HEK293T (cell line): Measurements from ENCODE around the gene HTR3D.

Experiments used
- ARNT ChIP-seq: fragments of 450-650 bp; IDR thresholded peaks from 2 replicates; pipeline ENCODE4 v1.6.1; 2017; ENCODE audit warnings: mild to moderate bottlenecking
- BHLHE40 ChIP-seq: fragments of 450-650 bp; IDR thresholded peaks from 2 replicates; pipeline ENCODE4 v1.6.1; 2016; ENCODE audit warnings: mild to moderate bottlenecking, moderate library complexity, borderline replicate concordance
- CTBP1 ChIP-seq: fragments of 450-650 bp; IDR thresholded peaks from 2 replicates; pipeline ENCODE4 v1.6.1; 2016; ENCODE audit warnings: borderline replicate concordance
- ELF4 ChIP-seq: fragments of 450-650 bp; IDR thresholded peaks from 2 replicates; pipeline ENCODE4 v1.6.1; 2017; ENCODE audit warnings: antibody characterized with exemption
- FOXA1 ChIP-seq: fragments of 450-650 bp; IDR thresholded peaks from 2 replicates; pipeline ENCODE4 v1.6.1; 2016; ENCODE audit warnings: mild to moderate bottlenecking
- FOXK2 ChIP-seq: fragments of 450-650 bp; IDR thresholded peaks from 2 replicates; pipeline ENCODE4 v1.6.1; 2016; ENCODE audit warnings: mild to moderate bottlenecking
- HDGF ChIP-seq: fragments of 450-650 bp; IDR thresholded peaks from 2 replicates; pipeline ENCODE4 v1.6.1; 2017; ENCODE audit warnings: antibody characterized with exemption, borderline replicate concordance
- LEF1 ChIP-seq: fragments of 450-650 bp; IDR thresholded peaks from 2 replicates; pipeline ENCODE4 v1.6.1; 2017; ENCODE audit warnings: mild to moderate bottlenecking, borderline replicate concordance
- SP1 ChIP-seq: fragments of 450-650 bp; IDR thresholded peaks from 2 replicates; pipeline ENCODE4 v1.6.1; 2017
- SUZ12 ChIP-seq: fragments of 450-650 bp; IDR thresholded peaks from 2 replicates; pipeline ENCODE4 v1.6.1; 2016; ENCODE audit warnings: mild to moderate bottlenecking
- TARDBP ChIP-seq: fragments of 450-650 bp; IDR thresholded peaks from 2 replicates; pipeline ENCODE4 v1.6.1; 2016
- ZNF384 ChIP-seq: fragments of 450-650 bp; IDR thresholded peaks from 2 replicates; pipeline ENCODE4 v1.6.1; 2016
- TF ChIP-seq, protein P1 (sequence below): fragments of 450-650 bp; IDR thresholded peaks from 2 replicates; pipeline ENCODE4 v1.6.1; 2016

DNA sequence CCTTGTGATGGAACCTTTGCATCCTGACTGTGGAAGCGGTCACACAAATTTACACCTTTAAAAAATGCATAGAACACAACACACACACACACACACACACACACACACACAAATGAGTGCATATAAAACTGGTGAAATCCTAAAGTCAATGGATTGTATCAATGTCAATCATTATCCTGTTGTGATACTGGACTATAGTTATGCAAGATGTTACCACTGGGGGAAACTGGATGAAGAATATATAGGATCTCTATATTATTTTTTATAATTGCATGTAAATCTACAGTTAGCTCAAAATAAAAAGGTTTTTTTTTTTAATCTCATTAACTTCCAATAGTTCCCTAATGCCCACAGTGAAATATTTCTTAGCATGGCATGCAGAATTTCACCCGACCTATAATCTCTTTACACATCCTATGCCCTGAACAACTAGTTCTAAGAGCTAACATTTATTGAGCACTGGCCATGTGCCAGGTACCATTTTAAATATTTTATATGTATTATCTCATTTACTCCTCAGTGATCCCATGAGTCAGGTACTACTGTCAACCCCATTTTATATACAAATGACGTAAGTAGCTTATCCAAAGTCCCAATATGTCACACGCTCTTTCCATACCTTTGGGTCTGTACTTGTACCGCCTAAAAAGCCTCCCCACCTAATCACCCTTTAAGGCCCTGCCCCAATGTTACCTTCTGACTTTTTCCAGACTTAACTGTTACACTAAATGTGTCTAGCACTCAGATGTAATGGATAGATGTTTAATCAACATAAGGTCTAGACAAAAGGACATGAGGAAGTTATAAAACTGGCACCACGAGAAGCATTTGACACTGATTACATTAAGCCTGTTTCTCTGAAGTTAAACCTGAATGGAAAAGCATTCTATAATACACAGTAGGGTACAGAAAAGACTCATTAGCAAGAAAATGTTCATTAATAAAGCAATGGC lies 19.3 kb upstream of the HTR3D start:
- TF ChIP-seq BHLHE40 (no peak), LEF1 (no peak), SP1 (no peak), TARDBP (no peak), SUZ12 (no peak), CTBP1 (no peak), FOXA1 (no peak), FOXK2 (no peak), ELF4 (no peak), ZNF384 (no peak), ARNT (no peak), HDGF (no peak)
- TF ChIP-seq, protein P1, sequence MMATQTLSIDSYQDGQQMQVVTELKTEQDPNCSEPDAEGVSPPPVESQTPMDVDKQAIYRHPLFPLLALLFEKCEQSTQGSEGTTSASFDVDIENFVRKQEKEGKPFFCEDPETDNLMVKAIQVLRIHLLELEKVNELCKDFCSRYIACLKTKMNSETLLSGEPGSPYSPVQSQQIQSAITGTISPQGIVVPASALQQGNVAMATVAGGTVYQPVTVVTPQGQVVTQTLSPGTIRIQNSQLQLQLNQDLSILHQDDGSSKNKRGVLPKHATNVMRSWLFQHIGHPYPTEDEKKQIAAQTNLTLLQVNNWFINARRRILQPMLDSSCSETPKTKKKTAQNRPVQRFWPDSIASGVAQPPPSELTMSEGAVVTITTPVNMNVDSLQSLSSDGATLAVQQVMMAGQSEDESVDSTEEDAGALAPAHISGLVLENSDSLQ = no peak
